GM15510 (cell line): Measurements from ENCODE around the gene IL19.

Experiments used
- POLR2A ChIP-seq: IDR thresholded peaks from 3 replicates; pipeline ENCODE4 v1.6.1; 2011; ENCODE audit warnings: borderline replicate concordance; ENCODE audit not compliant: insufficient read length; ENCODE audit errors: extremely low read depth

The IL19 gene

DNA sequence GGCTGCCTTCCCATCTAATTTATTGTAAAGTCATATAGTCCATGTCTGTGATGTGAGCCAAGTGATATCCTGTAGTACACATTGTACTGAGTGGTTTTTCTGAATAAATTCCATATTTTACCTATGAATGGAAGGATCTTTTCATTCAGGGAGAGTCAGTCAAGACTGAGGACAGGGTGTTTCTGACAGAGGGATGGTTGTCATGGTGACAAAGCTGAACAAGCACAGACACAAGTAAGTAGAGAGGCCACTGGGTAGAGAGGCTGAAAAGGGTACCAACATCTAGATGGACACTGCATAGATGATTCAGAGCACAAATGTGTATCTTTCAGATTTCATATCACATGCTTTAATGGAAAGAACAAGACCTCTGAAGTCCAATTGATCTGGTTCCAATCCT is 72.3 kb downstream of the IL19 start:
- TF ChIP-seq POLR2A = no peak

DNA sequence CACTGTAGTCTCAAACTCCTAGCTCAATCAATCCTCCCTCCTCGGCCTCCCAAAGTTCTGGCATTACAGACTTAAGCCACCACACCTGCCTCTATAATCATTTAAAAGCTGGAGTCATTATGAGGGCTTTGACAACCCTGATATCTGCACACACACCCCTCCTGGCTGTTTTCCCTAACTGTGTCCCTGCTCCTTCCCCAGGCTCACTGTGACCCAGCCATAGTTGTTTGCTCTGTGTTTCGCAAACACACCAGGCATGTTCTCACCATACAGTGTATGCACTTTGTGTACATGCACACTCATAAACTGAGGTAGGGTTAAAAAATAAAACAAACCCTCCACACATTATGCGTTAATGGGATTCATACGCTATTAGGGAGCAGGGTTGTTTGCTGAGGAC is 73.1 kb downstream of the IL19 start:
- TF ChIP-seq POLR2A = no peak

DNA sequence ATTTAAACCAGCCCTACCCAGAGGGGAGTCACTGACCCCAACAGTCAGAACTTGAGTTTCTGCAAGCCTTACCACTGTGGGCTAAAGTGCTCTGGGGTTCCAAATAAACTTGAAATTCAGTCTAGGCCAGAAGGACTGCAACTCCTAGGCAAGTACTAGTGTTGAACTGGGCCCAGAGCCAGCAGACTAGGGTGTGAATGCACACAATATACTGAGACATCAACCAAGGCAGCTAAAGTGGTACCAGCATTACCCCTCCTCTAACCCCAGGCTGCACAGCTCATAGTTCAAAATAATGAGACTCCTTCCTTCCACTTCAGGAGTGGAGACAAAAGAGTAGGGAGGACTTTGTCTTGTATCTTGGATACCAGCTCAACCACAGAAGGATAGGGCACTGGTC is 75.9 kb downstream of the IL19 start:
- TF ChIP-seq POLR2A = no peak

DNA sequence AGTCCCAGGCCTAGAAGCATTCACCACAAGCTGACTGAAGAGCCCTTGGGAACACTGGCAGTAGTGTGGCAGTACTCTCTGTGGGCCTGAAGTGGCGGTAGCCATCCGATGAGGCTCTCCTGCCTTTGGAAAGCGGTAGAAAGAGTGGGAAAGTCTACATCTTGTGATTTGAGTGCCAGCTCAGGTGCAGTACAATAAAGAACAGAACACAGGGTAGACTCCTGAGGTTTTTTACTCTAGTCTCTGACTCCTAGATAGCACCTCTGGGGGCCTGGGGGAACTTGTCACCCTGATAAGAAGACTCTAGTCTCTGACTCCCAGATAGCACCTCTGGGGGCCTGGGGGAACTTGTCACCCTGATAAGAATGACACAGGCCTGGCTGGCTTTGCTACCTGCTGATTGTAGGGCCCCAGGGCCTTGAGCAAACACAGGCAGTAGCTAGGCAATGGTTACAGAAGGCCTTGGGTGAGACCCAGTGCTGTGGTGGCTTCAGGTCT is 76.8 kb downstream of the IL19 start:
- TF ChIP-seq POLR2A = no peak

DNA sequence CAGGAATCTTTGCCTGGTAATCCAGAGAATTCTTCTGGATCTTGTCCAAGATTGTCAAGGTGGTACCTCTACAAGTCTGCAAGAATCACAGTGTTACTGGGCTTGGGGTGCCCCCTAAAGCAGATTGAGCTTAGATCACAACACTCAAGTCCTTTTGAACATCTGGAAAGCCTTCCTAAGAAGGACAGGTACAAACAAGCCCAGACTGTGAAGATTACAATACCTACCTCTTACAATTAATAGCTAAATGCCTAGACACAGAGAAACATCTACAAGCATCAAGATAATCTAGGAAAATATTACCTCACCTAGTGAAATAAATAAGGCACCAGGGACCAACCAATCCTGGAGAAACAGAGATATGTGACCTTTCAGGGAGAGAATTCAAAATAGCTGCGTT is 77.4 kb downstream of the IL19 start:
- no peak for TF ChIP-seq POLR2A

DNA sequence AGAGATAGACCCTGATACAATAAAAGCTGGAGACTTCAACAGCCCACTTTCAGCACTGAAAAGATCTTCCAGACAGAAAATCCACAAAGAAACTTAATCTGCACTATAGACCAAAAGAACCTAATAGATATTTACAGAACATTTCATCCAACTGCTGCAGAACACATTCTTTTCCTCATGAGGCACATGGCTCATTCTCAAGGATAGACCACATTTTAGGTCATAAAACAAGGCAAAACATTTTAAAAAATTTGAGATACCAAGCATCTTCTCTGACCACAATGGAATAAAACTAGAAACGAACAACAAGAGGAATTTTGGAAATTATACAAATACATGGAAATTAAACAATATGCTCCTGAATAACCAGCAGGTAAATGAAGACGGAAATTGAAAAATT is 79.8 kb downstream of the IL19 start:
- no peak for TF ChIP-seq POLR2A

DNA sequence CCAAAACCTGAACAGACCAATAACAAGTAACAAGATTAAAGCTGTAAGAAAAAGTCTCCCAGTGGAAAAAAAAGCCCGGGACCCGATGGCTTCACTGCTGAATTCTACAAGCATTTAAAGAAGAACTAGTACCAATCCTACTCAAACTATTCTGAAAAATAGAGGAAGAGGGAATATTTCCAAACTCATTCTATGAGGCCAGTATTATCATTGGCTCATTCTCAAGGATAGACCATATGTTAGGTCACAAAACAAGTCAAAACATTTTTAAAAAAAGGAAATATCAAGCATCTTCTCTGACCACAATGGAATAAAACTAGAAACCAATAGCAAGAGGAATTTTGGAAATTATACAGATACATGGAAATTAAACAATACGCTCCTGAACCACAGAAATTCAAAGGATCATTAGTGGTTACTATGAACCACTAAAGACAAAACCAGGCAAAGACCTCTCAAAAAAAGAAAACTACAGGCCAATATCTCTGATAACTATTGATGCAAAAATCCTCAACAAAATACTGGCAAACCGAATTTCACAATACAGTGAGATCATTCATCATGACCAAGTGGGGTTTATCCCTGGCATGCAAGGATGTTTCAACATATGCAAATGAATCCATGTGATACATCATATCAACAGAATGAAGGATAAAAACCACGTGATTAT is 80.9 kb downstream of the IL19 start:
- TF ChIP-seq POLR2A = no peak

DNA sequence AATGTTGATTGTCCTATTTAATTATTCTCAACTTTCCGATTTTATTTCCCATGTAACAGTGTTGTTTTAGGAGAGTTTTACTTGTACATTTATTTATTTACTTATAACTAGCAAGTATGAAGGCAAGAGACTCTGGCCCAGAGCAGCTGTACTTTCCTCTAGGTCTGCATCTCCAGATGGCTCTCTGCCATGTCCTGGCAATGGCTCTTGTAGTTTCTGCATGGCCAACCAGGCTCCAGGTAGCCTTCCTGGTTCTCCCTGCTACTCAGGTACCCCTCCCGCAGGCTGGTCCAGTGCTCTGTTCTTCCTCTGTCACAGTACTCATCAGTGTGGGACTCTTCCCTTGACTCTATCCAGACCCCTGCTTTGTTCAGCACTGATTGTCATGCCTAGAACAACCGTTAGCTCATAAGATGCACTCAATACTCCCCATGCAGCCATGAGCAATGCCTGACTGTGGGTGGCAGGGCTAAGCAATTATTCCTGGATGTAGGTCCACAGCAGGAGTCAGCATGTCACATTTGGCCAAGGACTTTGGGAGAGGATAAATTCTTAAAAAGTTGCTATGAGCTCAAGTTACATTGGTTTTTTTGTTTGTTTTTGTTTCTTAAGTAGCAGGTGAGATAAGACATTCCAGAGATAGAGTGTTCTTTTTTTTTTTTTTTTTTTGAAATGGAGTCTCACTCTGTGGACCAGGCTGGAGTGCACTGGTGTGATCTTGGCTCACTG is 84.0 kb downstream of the IL19 start:
- TF ChIP-seq POLR2A = no peak

DNA sequence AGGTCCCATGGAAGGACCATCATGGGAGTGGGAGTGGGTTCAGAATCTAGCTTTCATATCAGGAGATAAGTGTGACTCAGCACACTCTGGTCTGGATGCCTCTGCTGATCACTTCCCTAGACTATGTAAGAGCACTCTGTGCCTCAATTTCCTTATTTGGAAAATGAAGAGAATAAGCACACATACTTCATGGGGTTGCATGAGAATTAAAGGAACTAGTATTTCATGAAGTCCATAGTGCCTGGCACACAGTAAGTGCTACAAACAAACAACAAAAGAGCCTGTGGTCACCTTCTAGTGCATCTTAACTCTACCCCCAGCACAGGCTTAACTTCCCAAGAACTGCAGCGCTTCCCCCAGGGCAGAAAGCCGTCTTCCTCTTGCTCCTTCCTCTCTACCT is 85.3 kb downstream of the IL19 start:
- TF ChIP-seq POLR2A = no peak

DNA sequence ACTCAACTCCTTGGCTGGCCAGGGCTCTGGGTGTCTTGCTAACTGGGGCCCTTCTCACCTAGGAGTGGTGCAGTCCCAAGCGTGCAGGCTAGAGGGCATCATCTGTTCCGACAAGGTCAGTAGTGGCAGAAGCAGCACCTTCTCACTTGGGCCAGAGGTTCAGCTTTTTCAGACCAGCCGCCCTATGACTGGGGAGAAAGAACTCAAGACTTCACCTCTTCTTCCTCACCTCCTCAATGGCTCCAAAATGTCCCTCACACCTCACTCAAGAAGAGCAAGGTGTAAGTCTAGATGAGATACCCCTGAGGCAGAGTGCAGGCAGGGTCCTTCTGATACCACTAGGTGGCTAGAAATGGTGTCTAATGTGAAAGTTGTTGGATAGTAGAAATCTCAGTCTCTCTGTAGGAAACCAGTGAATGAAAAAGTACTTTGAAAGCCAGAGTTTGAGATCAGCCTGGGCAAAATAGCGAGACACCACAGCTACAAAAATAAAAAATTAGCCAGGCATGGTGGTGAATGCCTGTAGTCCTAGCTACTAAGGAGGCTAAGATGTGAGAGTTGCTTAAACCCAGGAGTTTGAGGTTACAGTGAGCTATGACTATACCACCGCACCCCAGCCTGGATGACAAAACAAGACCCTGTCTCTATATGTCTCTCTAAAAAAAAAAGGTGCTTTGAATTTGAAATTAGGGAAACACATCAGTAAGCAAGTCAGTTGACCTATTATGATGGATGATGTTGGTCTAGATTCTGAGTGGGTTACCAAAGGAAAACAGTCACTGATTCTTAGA is 86.3 kb downstream of the IL19 start:
- no peak for TF ChIP-seq POLR2A

DNA sequence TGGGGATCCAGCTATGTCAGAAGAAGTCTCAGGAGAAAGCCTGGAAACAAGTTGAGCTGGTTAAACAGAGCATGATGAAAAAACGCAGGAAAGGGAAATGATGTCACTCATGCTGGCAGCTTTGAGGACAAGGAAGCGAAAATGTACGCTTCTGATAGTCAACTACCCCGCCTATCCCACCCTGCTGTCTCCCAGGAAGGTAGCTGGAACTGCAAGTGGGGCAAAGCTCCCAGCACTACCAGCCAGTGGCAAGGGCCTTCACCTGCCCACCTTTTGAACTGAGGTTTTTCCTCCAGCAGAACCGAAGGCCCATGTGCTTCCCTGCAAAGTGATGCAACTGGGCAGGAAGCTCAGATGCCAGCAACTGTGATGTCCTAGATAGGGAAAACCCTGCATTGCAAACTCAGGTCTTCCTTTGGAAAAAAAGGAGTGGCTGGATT is 88.5 kb downstream of the IL19 start:
- TF ChIP-seq POLR2A = no peak

DNA sequence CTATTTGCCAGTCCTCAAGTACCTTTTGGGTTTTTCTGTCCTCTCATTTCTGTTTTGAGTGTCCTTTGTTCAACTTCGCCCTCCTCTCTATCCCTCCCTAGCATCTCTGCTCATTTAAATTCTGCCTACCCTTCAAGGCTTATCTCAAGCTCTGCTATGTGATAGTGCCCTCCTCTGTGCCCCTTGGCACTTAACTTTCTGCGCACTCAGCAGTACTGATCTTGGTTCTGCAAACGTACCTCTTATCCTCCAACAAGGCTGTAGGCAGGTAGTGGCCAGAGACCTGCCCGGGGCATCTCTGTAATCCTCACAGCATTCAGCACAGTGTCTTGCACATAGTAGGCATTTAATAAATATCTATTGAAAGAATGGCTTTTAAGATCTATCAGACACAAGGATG is 89.6 kb downstream of the IL19 start:
- no peak for TF ChIP-seq POLR2A

DNA sequence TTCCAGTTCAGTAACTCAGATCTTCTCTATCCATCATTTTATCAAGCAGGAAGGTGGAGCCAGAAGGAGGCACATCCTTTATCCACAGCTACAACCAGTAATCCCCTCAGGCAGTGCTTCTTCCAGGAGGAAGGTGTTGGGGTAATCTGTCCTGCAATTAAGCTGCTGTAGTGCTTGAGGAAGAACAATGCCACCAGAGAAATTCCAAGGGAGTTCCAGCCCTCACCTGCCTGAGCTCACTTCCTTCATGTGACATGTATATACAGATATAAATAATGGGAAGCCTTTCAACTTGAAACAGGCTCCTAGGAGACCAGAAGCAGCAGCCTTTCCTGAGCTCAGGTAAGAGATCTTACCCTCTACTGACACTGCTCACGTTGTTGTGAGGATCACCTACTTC is 92.7 kb downstream of the IL19 start:
- TF ChIP-seq POLR2A = no peak

DNA sequence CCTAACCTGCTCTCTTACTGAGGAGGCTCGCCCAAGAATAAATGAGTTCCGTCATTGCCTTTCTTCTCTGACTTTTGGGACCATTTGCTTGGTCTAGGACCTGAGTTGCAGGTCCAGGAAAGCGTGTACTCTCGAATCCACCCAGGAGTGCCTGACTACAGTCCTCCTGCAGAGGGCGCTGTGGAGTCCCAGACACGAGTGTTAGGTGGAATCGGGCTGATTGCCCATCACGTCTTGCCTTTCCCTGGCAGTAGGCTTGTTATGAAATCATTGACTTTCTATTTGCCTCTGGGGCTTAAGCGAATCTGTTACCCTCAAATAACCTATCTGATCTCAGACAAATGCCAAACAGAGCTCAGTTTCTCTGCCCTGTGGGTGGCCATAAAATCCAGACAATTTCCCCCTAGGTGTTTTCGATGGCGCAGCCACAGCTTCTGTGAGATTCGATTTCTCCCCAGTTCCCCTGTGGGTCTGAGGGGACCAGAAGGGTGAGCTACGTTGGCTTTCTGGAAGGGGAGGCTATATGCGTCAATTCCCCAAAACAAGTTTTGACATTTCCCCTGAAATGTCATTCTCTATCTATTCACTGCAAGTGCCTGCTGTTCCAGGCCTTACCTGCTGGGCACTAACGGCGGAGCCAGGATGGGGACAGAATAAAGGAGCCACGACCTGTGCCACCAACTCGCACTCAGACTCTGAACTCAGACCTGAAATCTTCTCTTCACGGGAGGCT is 94.5 kb downstream of the IL19 start, which contains the start of gene IL20:
Gene IL20, plus strand, starts transcription at position 685 of the 733 bp plus-strand sequence. CDS start 230 bp downstream, outside the sequence.
- TF ChIP-seq POLR2A = no peak
